ENCODE data around the gene KLK8.

Gene KLK8

GRCh38 chr19:50949861-50950260 lies 51.5 kb downstream of the KLK8 start:
- H3K27me3 ChIP-seq (replicated peaks in 2 of 5; ENCODE audit: control insufficient read depth in 4 of 5, insufficient read depth in 5 of 5, low read length in 4 of 5) = peaks cover 0 to 45% (median 4%) of the 10 kb centered on the region in 5 experiments
- no peaks in the 10 kb centered on the region for H3K4me1 ChIP-seq (ENCODE audit: control extremely low read depth in 1 of 4, control insufficient read depth in 4 of 4, insufficient read depth in 4 of 4, low read length in 3 of 4)
- POLR2A ChIA-PET = no interaction called here
- no peaks in the 10 kb centered on the region for H3K9me3 ChIP-seq (ENCODE audit: control extremely low read depth in 1 of 5, control insufficient read depth in 4 of 5, insufficient read depth in 2 of 5, low read depth in 1 of 5, low read length in 4 of 5)
- CTCF ChIA-PET = no interaction called here
- no peak overlapping the region for H3K27ac ChIP-seq (ENCODE audit: insufficient read depth in 1 of 2, low read depth in 1 of 2, low read length in 2 of 2, poor library complexity in 1 of 2, severe bottlenecking in 2 of 2)
- WGBS (ENCODE audit: insufficient coverage) = 68% methylated on average over 18 of the region's 19 CpGs
- no peaks in the 10 kb centered on the region for H3K36me3 ChIP-seq (ENCODE audit: control insufficient read depth in 4 of 4, insufficient read depth in 4 of 4, low read length in 3 of 4)
- DNase-seq = no peak
- no peak overlapping the region for H3K4me3 ChIP-seq (ENCODE audit: control insufficient read depth in 1 of 7, extremely low read depth in 1 of 7, insufficient read depth in 4 of 7, low read depth in 2 of 7, low read length in 6 of 7)

GRCh38 chr19:50947123-50947522 lies 54.3 kb downstream of the KLK8 start:
- H3K36me3 ChIP-seq (ENCODE audit: control insufficient read depth in 4 of 4, insufficient read depth in 4 of 4, low read length in 3 of 4) = no peaks in the 10 kb centered on the region
- DNase-seq = no peak
- peaks cover 0 to under 1% (median 0%) of the 10 kb centered on the region in 5 experiments for H3K9me3 ChIP-seq (ENCODE audit: control extremely low read depth in 1 of 5, control insufficient read depth in 4 of 5, insufficient read depth in 2 of 5, low read depth in 1 of 5, low read length in 4 of 5)
- H3K27ac ChIP-seq (ENCODE audit: insufficient read depth in 1 of 2, low read depth in 1 of 2, low read length in 2 of 2, poor library complexity in 1 of 2, severe bottlenecking in 2 of 2) = no peak overlapping the region
- ChIA-PET POLR2A (no interaction called here), CTCF (no interaction called here)
- peaks cover 0 to 24% (median 2%) of the 10 kb centered on the region in 5 experiments for H3K27me3 ChIP-seq (replicated peaks in 2 of 5; ENCODE audit: control insufficient read depth in 4 of 5, insufficient read depth in 5 of 5, low read length in 4 of 5)
- whole genome bisulfite sequencing (ENCODE audit: insufficient coverage) = 87% methylated on average over 4 of the region's 4 CpGs
- no peaks in the 10 kb centered on the region for H3K4me1 ChIP-seq (ENCODE audit: control extremely low read depth in 1 of 4, control insufficient read depth in 4 of 4, insufficient read depth in 4 of 4, low read length in 3 of 4)
- no peak overlapping the region for H3K4me3 ChIP-seq (ENCODE audit: control insufficient read depth in 1 of 7, extremely low read depth in 1 of 7, insufficient read depth in 4 of 7, low read depth in 2 of 7, low read length in 6 of 7)
